HG03097 (cell line): ENCODE results near the gene SEMA7A.
"Not testable (repeated sequence)": the region's sequence is repeated elsewhere in the genome, so short reads cannot be mapped to it uniquely, and the experiment has no call there.

Experiments used
- ATAC-seq: cut with Tn5 transposase; IDR thresholded peaks from one replicate; pipeline ENCODE4 v1.9.1; 2021; ENCODE audit not compliant: unreplicated experiment, low FRiP score

The SEMA7A gene

DNA sequence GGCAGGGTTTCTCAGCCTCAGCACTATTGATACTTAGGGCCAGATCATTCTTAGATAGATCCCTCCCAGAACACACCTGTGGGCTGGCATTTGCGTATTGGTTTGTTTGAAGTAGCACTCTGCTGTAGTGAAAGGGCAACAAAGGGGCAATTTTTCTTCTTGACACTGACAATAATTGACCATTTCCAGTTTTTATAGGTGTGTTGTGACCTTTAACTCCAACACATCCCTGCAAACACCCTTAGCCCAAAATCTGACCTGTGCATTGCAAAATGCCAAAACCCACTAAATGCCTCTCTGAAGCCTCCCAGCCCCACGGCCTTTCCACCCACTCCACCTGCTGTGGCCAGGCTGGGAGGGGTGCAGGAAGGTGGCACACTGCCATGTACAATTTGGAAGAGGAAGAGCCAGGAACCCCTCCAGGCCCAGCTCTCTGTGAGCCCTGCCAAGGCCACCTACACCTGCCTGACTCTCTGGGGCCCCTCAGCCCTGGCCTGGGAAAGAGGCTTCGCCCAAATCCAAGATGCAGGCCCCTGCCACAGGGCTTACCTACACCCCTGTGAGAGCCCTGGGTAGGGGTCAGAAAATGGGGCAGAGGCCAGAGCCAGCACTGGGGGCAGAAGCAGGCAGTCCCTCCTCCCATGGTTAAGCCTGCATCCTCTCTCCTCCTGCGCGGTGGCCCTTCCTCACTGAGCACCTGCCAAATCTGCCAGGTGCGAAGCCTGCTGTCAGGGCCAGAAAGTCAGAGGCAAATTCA, 56.8 kb downstream of the SEMA7A start:
- ATAC-seq: no peak

DNA sequence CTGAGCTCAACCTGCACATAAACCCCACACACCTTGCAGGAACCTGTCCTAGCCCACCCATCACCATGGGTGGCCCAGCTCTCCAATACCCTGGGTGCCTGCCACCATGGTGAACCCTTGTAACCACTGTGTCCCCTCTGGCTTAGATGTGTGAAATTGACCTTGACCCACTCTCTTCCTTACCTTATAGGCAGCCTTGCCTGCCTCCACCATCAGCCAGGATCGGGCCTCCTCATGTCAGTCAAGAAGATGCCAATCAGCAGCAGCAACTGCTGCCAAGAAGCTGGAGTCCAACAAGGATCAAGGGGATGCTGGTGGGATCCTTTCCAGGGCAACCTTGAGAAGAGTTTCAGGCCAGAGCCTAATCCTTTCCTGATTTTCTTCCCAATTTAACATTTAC, 57.5 kb downstream of the SEMA7A start:
- no peak for ATAC-seq

DNA sequence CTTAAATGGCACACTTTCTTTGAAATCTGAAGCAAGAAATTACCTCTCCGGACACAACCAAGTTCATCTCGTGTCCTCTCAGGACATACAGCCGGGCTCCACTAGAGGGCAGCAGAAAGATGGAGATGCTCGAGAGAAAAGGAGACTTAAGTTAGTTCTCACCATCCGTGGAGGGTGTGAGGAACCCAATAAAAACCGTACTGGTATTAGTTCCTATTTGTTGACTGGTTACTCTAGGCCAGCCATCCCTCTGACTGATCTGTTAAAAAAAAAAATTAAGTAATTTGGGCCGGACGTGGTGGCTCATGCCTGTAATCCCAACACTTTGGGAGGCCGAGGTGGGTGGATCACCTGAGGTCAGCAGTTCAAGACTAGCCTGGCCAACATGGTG, 58.5 kb downstream of the SEMA7A start:
- no peak for ATAC-seq

DNA sequence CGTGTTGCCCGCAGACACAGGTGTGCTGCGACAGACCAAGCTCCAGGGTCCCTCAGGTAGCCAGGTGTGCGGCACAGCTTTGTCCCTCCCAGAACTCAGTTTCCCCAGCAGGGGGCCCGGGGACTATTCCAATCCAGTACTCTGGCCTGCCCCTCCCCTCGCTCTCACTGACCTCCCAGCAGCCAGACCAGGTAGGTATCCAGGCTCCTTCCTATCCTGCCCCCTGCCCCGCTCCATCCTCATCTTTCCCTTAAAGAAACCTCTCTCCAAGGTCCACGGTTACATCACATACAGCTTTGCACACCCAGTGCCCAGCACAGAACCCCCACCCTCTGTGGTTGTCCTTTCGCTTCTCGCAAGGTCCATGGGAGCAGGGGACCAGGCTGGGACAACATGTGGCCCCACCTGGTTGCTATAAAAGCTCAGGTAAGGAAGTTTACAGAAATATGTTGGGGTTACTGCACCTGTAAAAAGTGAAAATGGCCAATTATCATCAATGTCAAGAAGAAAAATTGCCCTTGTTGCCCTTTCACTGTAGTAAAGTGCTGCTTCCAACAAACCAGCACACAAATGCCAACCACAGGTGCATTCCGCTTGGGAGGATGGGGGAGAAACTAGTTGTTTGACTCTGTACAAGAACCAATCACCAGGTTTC, 59.0 kb downstream of the SEMA7A start:
- ATAC-seq: no peak

DNA sequence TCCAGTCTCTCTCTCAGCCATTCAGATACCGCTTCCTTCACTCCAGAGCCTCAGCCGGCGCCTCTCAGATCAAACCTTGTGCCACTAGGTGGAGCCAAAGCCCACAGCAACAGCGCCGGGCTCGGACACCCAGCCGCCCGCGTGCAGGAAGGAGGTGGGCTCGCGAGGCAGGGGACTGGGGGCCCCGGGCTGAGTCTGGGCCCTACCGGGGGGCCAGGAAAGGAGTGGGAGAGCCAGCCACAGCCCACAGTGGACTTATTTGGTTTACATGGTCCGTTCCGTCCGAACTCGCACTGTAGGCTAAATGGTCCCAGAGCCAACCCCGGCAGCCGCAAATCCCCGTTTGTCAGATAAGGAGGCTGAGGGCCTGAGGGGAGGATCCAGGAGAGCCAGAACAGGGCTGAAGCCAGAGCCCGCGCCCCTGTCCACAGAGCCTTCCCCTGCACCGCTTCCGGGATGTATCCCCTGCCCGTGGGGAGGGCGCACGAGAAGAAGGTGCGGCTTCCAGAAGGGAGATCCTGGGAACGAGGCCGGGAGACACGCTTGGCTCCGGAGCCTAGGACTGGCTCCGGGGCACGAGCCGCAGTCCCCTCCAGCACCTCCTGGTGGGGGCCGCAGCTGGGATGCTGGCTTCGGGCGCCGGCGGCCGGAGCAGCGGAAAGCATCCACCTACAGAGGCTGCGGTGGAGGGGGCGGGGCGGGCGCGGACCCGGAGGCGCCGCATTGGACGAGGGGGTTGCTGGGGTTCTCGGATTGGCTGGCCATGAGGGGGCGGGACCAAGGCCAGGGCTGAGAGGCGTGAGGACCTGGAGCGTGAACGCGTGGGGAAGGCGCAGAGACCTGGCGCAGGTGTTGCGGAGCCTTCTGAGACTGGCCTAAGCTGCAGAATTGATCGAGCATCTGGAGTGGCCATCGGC, 59.8 kb downstream of the SEMA7A start:
- peak; percentile 50 for ATAC-seq

DNA sequence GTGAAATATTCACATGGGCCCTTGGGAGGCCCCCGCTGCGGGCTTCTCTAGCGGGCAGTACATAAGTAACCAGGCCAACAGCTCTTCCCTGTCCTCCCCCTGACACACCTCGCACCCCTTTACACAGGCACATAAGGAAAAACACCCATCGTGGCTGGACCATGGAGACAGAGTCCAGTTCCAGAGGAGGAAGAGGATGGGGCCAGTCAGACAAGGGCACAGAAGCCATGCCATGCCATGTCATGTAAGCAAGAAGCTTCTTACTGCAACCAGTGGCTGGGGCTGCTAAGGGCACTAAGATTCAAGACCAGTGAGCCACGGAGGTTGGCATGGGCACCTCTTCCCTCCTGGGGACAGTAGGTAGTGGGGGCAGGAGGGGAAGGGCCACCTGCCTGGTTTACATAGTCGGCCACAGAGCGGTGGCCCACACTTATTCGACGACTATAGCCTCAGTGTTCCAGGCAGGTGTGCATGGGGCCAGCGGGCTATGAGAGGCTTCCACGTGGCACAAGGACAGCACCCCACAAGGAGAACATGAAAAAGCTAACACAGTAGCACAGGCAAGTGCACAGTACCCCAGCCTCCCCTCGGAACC, 60.6 kb downstream of the SEMA7A start:
- ATAC-seq: peak; percentile 2

DNA sequence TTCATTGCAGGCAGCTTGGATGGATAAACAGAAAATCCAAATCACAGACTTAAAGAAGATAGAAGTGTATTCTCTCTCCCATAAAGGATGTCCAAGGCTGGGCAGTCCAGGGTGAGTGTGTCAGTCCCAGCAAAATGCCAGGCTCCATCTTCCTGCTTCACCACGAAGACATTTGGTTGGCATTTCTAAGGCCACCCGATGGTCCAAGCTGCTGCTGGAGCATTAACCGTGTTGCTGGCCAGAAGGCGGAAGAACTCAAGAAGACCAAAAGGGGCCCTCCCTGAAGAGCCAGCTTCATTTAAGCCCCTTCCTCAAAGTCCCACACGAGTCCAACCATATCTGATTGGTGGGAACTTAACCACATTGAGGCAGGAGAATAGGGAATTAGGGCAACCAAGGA, 63.3 kb downstream of the SEMA7A start:
- no peak for ATAC-seq

DNA sequence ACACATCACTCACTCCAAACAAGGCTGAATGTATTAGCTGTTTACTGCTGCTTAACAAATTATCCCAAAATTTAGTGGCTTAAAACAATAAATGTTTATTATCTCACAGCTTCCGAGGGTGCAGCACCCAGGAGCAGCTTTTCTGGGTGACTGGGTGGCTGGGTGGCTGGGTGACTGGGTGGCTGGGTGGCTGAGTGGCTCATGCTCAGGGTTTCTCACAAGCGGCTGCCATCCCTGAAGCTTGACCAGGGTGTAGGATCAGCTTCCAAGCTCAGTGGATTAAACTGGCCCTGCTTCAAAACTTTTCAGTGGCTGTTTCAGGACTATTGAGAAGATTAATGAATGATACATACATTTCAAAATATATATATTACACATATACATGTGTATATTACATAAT, 64.0 kb downstream of the SEMA7A start:
- no peak for ATAC-seq

DNA sequence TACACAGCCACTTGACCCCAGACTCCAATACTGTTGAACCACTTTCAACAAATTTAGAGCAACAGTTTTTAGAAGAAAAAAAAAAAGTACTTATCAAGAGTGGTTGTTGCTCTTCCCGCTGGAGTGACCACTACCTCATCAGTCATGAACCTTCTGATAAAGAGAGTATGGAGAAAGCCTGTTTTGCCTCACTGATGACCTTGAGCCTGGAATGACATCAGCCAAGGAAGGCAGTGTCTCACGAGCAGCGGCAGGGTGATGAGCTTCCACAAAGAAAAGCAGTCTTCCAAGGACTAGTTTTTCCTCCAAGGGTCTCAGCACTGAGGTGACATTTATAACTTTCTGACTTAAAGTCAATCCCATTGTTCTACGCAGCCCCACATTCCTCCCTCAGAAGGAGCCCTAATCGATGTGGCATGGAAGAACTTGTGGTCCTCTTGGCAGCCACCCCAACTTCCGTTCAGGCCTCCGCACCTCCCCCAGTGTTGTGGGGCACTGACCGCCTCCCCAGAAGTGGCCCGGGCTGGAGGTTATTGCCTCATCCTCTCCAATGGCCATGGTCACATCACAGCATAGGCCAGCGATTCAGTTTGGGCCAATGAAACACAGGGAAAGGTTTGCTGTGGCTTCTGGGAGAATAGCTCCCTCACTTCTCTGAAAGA, 64.5 kb downstream of the SEMA7A start:
- ATAC-seq: no peak

DNA sequence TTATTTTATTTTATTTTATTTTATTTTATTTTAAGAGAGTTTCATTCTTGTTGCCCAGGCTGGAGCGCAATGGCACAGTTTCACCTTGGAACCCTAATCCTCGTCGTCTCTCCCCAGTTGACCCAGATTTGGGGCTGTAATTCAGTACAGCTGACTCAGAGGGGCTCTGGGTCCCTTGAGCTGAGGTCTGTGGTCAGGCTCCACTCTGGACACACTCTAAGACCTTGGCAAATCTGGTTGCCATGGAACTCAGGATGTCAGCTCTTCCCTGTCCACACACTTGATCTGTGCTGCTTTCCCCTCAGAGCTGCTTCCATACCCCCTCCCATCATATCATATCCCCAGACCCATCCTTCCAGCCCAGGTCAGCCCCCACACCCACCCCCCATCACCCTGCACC, 65.6 kb downstream of the SEMA7A start:
- ATAC-seq: no peak

DNA sequence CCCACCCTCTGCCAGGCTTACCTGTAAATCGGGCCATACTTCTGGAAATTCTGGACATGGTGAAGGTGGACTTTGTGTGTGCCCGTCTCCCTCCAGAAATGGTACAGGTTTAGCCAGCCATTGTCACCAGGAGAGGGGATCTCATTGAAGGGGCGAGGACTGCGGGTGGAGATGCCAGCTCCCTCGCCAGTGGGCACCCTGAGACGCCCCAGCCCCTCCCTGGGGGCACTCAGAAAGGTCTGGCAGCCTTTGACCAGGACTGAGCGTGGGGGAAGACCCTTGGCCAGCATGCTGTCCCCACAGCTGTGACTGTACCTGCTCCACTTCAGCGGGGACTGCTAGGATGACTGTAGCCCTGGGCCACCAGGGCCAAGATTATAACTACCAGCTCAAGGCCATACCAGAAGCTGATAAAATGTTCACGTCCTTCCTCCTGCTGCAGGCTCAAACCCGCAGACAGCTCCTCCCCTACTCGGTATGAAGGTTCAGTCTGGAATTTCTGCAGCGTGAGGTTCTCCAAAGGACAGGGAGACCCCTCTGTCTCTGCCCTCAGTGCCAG, 66.4 kb downstream of the SEMA7A start, which contains the start of gene CYP11A1:
Gene CYP11A1, minus strand, starts transcription at position 351 of the 559 bp plus-strand sequence. Its CDS starts 61 bp downstream, at position 290.
- no peak for ATAC-seq

DNA sequence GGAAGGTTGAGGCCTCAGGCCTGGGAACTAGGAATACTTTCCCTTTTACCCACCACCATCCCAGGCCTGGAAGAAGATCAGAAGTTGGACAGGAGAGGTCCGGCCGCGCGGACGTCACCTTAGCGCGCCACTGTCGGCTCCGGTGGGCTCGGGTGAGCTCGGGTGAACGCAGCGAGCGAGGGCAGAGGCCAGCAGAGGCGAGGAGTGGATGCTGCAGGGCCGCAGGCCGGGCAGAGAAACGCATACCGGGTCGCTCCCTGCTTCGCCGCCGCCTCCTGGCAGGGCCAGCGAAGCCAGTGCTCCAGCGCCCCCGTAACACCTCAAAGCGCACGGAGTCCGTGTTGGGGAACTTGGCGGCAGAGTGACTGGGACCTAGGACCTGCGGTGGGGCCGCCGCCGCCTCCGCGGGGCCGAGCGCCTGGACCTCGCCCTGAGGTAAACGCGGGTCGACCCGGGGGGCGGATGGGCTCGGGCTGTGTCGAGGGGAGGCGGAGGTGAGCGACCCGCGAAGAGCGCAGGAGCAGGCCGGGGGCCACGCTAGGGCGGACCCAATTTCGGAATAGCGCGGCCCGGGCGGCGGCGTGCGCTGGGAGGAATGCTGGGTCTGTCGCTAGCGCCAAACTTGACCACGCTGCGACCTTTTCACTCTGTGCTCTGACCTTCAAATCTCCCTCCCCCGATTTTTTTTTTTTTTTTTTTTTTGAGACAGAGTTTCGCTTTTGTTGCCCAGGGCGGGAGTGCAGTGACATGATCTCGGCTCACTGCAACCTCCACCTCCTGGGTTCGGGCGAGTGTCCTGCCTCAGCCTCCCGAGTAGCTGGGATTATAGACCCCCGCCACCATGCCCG, 67.9 kb downstream of the SEMA7A start:
- no peak for ATAC-seq

DNA sequence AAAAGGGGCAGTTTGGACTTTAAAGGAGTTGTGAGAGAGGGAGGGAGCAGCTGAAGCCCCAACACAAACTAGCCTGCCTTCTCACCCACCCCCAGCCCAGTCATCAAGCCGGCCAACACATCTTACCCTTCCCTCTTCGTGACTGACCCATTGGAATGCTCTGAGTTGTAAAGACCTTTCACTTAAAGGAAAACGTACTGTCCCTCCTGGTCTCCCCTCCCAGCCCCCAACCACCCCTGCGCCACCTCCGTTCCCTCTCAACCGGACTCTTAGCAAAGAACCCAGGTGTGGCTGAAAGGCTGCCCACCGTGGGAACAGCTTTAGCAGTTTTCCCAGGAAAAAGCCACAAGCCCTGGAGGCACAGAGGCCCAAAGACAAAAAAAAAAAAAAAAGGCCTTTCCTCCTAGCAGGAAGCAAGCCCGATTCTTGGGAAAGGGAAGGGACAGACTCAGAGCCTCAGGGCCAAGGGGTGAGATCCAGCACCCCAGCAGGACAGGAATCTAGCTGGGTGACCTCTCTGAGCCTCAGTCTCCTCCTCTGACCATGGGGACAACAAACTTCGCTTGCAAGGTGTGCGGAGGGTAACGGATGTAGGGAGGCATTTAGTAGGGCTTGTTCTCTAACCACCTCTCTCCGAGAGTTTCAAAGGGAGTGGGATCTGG, 68.7 kb downstream of the SEMA7A start:
- ATAC-seq: no peak

DNA sequence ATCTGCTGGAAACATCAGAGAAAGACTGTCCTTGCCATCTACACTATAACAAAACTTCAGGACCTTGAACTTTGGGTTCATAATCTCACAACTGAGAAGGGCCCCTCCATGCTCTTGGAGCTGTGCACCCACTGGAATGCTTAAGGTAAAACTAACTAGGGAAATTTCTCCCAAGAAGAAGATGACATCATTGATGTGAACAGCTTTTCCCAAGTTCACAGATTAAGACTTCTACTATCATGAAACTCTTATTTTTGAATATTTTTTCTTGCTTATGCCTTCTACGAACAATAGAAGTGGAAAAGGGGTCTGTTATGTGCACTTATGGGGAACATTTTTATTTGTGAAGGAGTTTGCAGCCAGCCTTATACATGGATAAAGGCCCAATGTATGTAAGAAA, 71.3 kb downstream of the SEMA7A start:
- ATAC-seq: no peak

DNA sequence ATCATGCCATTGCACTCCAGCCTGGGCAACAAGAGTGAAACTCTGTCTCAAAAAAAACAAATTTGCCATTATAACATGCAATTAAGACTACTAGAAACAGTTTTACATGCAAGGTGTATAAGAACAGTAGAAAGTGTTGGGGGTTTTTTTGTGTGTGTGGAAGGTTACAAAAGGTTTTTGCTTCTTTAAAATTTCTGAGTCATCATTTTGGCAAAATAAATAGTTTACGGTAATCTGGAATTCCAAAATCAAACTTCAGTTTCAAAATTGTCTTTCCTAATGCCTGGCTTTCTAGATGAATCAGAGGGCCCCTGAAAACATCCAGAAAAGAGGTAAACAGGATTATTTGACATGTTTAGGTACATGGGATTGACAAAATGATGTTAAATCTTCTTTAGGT, 72.9 kb downstream of the SEMA7A start:
- ATAC-seq: not testable (repeated sequence)

DNA sequence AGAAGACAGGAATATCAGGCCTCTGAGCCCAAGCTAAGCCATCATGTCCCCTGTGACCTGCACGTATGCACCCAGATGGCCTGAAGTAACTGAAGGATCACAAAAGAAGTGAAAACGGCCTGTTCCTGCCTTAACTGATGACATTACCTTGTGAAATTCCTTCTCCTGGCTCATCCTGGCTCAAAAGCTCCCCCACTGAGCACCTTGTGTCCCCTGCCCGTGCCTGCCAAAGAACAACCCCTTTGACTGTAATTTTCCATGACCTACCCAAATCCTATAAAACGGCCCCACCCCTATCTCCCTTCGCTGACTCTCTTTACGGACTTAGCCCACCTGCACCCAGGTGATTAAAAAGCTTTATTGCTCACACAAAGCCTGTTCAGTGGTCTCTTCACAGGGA, 74.4 kb downstream of the SEMA7A start:
- not testable (repeated sequence) for ATAC-seq
